GM12865 (cell line): ENCODE measurements around the gene TBX5.

Source experiments
- DNase-seq: peaks from one replicate; pipeline ENCODE4 v3.0.0; 2010; ENCODE audit warnings: low read depth
- H3K4me3 ChIP-seq: 2 replicates; pipeline ENCODE4 v1.5.1; 2011; ENCODE audit warnings: mild to moderate bottlenecking, low read depth, low read length, control low read depth
- TF ChIP-seq, protein P1 (sequence below): IDR thresholded peaks from 2 replicates; pipeline ENCODE4 v1.5.1; 2011; ENCODE audit warnings: low read length, control low read depth, low read depth, inconsistent platforms; ENCODE audit not compliant: insufficient read depth; ENCODE audit errors: missing control alignments

Gene TBX5

DNA sequence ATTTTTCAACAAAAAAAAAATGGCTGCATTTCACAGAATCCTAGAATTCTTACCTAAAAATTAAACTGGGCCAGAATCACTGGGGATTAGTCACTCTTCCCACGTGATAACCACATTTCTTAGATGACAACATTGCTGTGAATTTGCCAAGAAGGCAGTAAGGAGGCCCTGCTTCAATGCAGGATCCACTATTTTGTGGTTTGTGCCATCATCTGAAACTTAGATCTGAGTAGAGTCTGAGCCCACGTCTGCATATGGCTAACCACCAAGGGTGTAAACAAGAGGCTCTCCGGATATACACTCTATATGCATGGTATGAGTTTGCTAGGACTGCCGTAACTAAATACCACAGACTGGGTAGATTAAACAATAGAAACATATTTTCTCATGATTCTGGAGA, 24.4 kb upstream of the TBX5 start:
- TF ChIP-seq, protein P1, sequence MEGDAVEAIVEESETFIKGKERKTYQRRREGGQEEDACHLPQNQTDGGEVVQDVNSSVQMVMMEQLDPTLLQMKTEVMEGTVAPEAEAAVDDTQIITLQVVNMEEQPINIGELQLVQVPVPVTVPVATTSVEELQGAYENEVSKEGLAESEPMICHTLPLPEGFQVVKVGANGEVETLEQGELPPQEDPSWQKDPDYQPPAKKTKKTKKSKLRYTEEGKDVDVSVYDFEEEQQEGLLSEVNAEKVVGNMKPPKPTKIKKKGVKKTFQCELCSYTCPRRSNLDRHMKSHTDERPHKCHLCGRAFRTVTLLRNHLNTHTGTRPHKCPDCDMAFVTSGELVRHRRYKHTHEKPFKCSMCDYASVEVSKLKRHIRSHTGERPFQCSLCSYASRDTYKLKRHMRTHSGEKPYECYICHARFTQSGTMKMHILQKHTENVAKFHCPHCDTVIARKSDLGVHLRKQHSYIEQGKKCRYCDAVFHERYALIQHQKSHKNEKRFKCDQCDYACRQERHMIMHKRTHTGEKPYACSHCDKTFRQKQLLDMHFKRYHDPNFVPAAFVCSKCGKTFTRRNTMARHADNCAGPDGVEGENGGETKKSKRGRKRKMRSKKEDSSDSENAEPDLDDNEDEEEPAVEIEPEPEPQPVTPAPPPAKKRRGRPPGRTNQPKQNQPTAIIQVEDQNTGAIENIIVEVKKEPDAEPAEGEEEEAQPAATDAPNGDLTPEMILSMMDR = no peak
- H3K4me3 ChIP-seq = no peak overlapping the region
- DNase-seq = no peak

DNA sequence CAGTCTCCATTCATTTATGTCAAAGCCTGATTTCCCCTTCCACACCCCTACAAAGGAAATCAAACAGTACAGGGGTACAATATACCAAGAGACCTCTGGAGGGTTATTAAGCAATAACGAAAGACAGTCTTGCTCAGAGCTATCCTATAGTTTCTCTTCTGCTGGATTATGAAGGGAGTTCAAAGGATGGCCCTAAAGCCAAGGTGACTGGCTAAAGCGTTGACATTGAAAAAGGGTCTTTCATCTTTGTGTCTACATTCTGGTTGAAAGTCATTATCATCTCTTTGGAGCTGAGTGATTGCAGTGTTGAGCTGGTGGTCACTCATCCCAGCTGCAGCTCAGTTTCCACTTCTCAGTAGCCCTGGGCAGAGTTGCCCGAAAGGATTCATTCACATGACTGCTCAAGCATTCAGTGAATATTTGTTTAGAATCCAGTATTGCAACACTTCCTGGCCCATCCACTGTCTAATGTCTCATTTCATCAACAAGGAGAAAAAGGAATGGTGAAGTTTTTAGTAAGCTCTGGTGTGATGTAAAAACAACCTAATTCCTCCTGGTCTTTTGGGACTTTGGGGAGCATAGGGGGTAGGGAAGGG, 19.2 kb upstream of the TBX5 start:
- no peak for DNase-seq

DNA sequence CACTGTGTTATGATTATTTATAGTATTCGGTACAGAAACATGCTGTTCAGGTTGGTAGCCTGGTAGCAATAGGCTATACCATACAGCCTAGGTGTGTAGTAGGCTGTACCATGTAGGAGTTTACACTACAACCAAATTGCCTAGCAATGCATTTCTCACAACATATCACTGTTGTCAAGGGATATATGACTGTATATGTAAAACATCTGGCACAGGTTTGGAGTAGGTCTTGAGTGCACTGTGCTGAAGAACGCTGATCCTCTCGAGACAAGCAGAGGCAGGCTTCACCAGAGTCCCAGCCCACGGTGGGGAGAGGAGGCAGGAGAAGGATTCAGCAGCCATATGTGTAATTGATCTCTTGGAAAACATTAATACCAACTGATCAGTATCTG, 15.0 kb upstream of the TBX5 start:
- no peak overlapping the region for H3K4me3 ChIP-seq
- TF ChIP-seq, protein P1 = no peak
- DNase-seq = no peak

More for the DNA sequence above, 19.2 kb upstream of the TBX5 start:
- H3K4me3 ChIP-seq = no peak overlapping the region
- TF ChIP-seq, protein P1 = no peak

DNA sequence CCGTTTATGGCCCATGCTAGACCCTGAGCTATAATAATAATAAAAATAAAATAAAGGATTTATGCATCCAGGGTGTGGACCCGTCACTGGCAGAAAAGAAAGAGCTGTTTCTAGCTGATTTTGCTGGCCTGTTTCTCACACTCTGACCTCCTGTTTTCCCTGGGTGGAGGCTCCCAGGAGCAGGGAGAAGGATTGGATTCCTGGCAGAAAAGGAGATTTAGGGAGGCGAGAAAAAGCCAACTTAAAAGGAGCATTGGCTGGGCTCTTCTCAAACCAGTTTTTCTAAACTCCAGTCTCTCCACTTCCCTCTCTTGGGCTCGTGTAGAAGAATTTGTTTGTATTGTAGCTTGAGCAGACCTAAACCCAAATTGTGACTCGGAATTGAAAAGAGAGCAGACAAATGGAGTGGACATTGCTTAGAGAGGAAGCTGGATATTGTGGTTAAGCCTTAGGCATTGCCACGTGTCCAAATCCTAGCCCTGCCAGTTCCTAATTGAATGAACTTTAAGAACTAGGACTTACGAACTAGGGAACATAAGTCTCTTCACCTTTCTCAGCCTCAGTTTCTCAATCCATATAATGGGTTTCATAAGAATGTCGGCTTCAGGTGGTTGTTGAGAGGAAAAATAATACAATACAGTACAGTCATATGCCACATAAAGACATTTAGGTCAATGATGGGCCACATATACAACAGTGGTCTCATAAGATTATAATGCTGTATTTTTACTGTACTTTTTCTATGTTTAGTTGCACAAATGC, 14.4 kb upstream of the TBX5 start:
- TF ChIP-seq, protein P1 = no peak
- no peak for DNase-seq
- H3K4me3 ChIP-seq = no peak overlapping the region

DNA sequence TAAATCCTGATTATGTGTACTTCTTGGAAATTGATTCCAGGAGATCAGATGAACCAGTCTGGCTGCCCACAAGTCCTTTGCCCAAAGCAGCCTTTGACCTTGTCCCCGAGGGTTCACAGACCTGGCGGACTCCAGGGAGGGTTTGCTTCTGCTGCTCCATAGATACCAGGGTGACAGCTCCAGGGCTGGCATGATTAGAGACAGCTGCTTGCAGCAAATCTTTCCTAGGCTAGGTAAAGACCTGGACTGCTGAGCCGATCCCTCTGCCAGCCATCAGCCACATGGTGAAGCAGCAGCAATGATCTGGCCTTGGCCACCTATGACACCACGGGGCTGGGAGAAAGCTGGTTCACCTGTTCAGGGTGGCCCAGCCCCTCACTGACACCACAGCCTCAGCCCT, 10.1 kb upstream of the TBX5 start:
- no peak overlapping the region for H3K4me3 ChIP-seq
- TF ChIP-seq, protein P1 = no peak
- DNase-seq = no peak

DNA sequence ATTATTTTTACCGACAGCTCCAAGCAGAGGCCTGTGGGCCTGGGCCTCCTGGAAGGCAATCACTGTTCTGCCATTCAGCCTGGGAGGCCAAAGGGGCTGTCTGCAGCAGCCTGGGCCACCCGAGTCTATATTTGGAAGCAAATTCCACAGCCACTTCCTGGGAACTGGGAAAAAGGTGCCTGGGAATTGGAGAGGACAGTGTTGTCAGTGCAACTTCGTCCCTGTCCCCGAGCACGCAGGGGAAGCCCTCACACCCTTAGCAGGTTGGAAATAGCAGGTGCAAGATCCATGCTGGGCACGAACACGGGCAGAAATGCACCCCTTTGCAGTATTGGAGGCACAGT, 9.6 kb upstream of the TBX5 start:
- no peak overlapping the region for H3K4me3 ChIP-seq
- TF ChIP-seq, protein P1 = no peak
- DNase-seq = no peak
